Transverse colon (tissue), 4 donors: ENCODE measurements around the gene PRKCH. TPM values are rescaled to one million over a fixed set of nuclear protein-coding genes. Genes with fewer than 3 reads are reported as not detected.

Experiments
- DNase-seq: peaks from one replicate; pipeline ENCODE4 v3.0.0-alpha.2; 2019
- H3K27ac ChIP-seq, 4 donors: fragments of 200-600 bp; sonication (generic); 2 replicates each; pipeline ENCODE4 v1.5.1; 2016 to 2018; ENCODE audit warnings: inconsistent platforms in 4 of 4
- H3K27me3 ChIP-seq: fragments of 200-600 bp; sonication (generic); 2 replicates; pipeline ENCODE4 v1.5.1; 2017; ENCODE audit warnings: inconsistent platforms
- H3K36me3 ChIP-seq, 4 donors: fragments of 200-600 bp; sonication (generic); 2 replicates each; pipeline ENCODE4 v1.5.1; 2017 to 2019; ENCODE audit warnings: inconsistent platforms in 4 of 4
- H3K4me1 ChIP-seq, 4 donors: fragments of 200-600 bp; sonication (generic); 2 replicates each; pipeline ENCODE4 v1.5.1; 2017 to 2020; ENCODE audit warnings: inconsistent platforms in 4 of 4
- H3K4me3 ChIP-seq, 4 donors: fragments of 200-600 bp; sonication (generic); 1 replicate in 1 of 4; 2 replicates in 3 of 4; pipeline versions ENCODE4 v1.5.1 to v1.6.1; 2017 to 2019; ENCODE audit warnings: inconsistent platforms in 4 of 4
- H3K9me3 ChIP-seq, 2 donors: fragments of 200-600 bp; sonication (generic); 2 replicates each; pipeline ENCODE4 v1.5.1; 2017 to 2019; ENCODE audit warnings: inconsistent platforms in 2 of 2
- EP300 ChIP-seq: sonication (generic); formaldehyde crosslinking; IDR thresholded peaks from one replicate; pipeline ENCODE4 v1.6.1; 2017; ENCODE audit warnings: antibody characterized with exemption, low read depth
- POLR2A ChIP-seq: fragments of 450-650 bp; IDR thresholded peaks from one replicate; pipeline ENCODE4 v1.6.1; 2016; ENCODE audit warnings: antibody characterized with exemption, mild to moderate bottlenecking, moderate library complexity
- POLR2AphosphoS5 ChIP-seq, 3 donors: sonication (generic); formaldehyde crosslinking; IDR thresholded peaks; one replicate each; pipeline ENCODE4 v1.6.1; 2016; ENCODE audit warnings: antibody characterized with exemption in 3 of 3
- WGBS, 2 donors: methylation state at CpG; one replicate each; pipeline ENCODE4 v1.1.5; 2018; ENCODE audit warnings: low coverage in 1 of 2; 5-methylcytosine and 5-hydroxymethylcytosine counted together
- in situ Hi-C, 4 donors: fragments of 200-750 bp; cut with MboI; loops; one replicate each; pipeline versions ENCODE4 v1.15.0 to v1.15.1; 2017; ENCODE audit warnings: low sequenced_read_pairs in 3 of 4, low pct_ligation_motif_present in 1 of 4, low pct_unique_long_range_greater_than_20kb in 1 of 4
- intact Hi-C: fragments of 100-400 bp; cut with DNase I; formaldehyde crosslinking; loops from one replicate; pipeline ENCODE4 v1.15.1; 2023; ENCODE audit warnings: low total_unique reads
- total RNA-seq, 4 donors: library from RNA; depleted of rRNA; stranded (reverse); fragments of >200 nt; gene quantifications; one replicate each; pipeline ENCODE4 v1.1.0, GENCODE V29; 2016
- TF ChIP-seq, protein P1 (sequence below), 5 experiments: fragments of 200-600 bp in 3 of 5; fragments of 450-650 bp in 2 of 5; sonication (generic) in 3 of 5; IDR thresholded peaks; 1 replicate in 2 of 5; 2 replicates in 3 of 5; pipeline ENCODE4 v1.5.1; 2016 to 2017; ENCODE audit warnings: antibody characterized with exemption in 5 of 5, inconsistent platforms in 3 of 5, mild to moderate bottlenecking in 2 of 5, moderate library complexity in 1 of 5

PRKCH gene
- total RNA-seq, 4 donors from 2014 or later: 12.4 to 38.9 (median 27.0) TPM

DNA sequence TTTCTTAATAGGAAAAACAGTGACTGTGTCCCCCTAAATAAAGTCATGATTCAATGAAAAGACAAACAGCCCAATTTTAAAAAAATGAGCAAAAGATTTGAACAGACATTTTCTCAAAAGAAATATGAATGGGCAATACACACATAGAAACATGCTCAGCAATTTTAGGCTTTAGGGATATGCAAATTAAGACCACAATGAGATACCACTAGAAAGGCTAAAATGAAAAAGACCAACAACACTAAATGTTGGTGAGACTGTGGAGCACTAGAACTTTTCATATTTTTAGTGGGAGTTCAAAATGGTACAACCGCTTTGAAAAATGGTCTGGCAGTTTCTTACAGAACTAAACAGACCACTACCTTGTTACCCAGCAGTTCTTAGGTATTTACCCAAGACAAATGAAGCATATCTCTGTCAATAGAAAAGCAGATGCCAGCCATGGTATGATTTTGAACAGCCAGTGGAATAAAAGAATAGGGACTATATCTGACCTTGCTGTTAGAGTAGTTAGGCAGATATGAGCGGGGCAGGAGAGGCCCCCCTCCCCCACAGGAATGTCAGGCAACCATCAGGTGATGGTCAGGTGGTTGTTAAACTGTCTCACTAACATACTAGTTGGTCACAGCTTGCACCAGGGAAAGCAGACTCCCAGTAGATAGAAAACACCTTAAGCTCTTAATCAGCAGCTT, 108.8 kb downstream of the PRKCH start:
- TF ChIP-seq POLR2A (no peak), POLR2AphosphoS5 (IDR thresholded peaks at IDR 0.05) (no peak), EP300 (no peak)
- TF ChIP-seq, protein P1, sequence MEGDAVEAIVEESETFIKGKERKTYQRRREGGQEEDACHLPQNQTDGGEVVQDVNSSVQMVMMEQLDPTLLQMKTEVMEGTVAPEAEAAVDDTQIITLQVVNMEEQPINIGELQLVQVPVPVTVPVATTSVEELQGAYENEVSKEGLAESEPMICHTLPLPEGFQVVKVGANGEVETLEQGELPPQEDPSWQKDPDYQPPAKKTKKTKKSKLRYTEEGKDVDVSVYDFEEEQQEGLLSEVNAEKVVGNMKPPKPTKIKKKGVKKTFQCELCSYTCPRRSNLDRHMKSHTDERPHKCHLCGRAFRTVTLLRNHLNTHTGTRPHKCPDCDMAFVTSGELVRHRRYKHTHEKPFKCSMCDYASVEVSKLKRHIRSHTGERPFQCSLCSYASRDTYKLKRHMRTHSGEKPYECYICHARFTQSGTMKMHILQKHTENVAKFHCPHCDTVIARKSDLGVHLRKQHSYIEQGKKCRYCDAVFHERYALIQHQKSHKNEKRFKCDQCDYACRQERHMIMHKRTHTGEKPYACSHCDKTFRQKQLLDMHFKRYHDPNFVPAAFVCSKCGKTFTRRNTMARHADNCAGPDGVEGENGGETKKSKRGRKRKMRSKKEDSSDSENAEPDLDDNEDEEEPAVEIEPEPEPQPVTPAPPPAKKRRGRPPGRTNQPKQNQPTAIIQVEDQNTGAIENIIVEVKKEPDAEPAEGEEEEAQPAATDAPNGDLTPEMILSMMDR (IDR thresholded peaks at IDR 0.05): no peak
- in situ Hi-C loops: loop anchor here in 1 of 4 donors (25.0 kb wide), 1 partner anchor 682 kb away; no protein-coding TSS in a partner anchor
- no peaks in the 10 kb centered on the region for H3K36me3 ChIP-seq
- intact Hi-C loops: no loop called here
- no peak overlapping the region for H3K27ac ChIP-seq
- WGBS, 2 donors: 83 to 87% methylated on average over 1 to 2 of the region's 2 CpGs
- H3K4me3 ChIP-seq: no peak overlapping the region
- no peak for DNase-seq
- H3K4me1 ChIP-seq: no peaks in the 10 kb centered on the region
- no peaks in the 10 kb centered on the region for H3K27me3 ChIP-seq
- no peaks in the 10 kb centered on the region for H3K9me3 ChIP-seq

DNA sequence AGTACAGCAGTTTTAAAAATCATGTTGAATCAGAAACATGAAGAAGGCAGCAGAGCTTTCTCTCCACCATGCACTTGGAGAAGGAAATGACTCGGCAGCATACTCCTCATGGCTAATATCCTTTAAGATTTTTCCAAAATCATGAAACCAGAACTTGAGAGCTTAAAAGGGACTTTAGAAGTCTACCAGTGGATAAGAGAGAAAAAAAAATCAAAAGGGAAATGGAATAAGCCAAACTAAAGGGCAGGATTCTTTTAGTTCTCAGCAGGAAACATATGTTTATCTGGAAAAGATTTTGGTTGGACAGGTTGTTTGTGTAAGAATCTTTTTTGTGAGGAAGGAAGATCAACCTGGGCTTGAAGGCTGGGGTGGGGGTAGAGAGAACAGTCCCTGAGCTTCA, 111.8 kb downstream of the PRKCH start:
- H3K27ac ChIP-seq: no peak overlapping the region

DNA sequence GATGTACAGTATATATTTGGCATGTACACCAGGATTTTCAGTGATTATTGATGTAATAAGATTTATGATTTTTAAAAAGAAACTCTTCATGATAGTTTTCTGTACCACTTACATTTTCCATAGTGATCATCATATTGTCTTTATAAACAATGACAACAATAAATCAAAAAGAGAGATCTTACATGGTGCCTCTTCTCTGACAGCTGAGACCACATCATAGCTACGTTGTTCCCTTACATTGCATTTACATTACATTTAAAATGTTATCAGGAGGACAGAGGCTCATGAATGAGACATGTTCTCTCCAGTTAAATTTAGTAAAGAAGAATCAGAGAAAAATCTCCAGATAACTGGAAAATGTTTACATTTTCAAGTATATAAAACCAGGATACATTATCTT, 112.4 kb downstream of the PRKCH start:
- no peaks in the 10 kb centered on the region for H3K9me3 ChIP-seq
- no peak for TF ChIP-seq EP300
- no peak for TF ChIP-seq POLR2A
- TF ChIP-seq POLR2AphosphoS5 (IDR thresholded peaks at IDR 0.05): no peak
- TF ChIP-seq, protein P1 (IDR thresholded peaks at IDR 0.05): no peak
- intact Hi-C loops (no loop called here), in situ Hi-C loops (loop anchor here in 1 of 4 donors (25.0 kb wide), 1 partner anchor 678 kb away; no protein-coding TSS in a partner anchor)
- no peak overlapping the region for H3K4me3 ChIP-seq
- no peak for DNase-seq
- no peaks in the 10 kb centered on the region for H3K36me3 ChIP-seq
- H3K27me3 ChIP-seq: no peaks in the 10 kb centered on the region
- peaks cover 0 to 18% (median 1%) of the 10 kb centered on the region in 4 donors for H3K4me1 ChIP-seq
- WGBS, 2 donors: 18 to 48% methylated on average over 1 of the region's 1 CpG
- H3K27ac ChIP-seq: no peak overlapping the region

More for the DNA sequence above, 111.8 kb downstream of the PRKCH start:
- H3K27me3 ChIP-seq: no peaks in the 10 kb centered on the region
- TF ChIP-seq POLR2AphosphoS5 (IDR thresholded peaks at IDR 0.05) (no peak), POLR2A (no peak), EP300 (no peak)
- TF ChIP-seq, protein P1 (IDR thresholded peaks at IDR 0.05): no peak
- H3K4me1 ChIP-seq: peaks cover 0 to 11% (median 0%) of the 10 kb centered on the region in 4 donors
- H3K9me3 ChIP-seq: no peaks in the 10 kb centered on the region
- no peaks in the 10 kb centered on the region for H3K36me3 ChIP-seq
- 43 to 48% methylated on average over 1 of the region's 1 CpG for WGBS, 2 donors
- no peak for DNase-seq
- intact Hi-C loops: no loop called here
- no peak overlapping the region for H3K4me3 ChIP-seq
- in situ Hi-C loops: loop anchor here in 1 of 4 donors (25.0 kb wide), 1 partner anchor 679 kb away; no protein-coding TSS in a partner anchor

DNA sequence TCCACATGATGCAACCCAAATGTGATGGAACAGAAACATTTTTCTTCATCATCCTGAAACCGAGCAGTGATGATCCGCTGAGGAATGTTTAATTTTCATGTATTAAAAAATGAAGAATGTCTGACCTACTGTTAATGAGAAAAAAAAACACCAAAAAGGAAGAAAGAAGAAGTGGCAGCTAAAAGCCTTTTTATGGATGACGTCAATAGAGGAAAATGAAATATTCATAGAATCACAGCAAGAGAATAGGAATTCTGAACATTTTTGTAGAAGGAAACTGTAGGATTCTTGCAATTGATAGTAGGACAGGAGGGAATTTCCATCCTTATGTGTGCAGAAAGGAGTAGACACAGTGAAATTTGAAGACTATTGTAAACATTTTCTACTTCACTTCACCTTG, 112.9 kb downstream of the PRKCH start:
- 77 to 82% methylated on average over 3 of the region's 3 CpGs for WGBS, 2 donors
- no peaks in the 10 kb centered on the region for H3K27me3 ChIP-seq
- in situ Hi-C loops: loop anchor here in 1 of 4 donors (25.0 kb wide), 1 partner anchor 678 kb away; no protein-coding TSS in a partner anchor
- no peaks in the 10 kb centered on the region for H3K9me3 ChIP-seq
- H3K27ac ChIP-seq: no peak overlapping the region
- DNase-seq: no peak
- no peak overlapping the region for H3K4me3 ChIP-seq
- intact Hi-C loops: no loop called here
- peaks cover 0 to 23% (median 5%) of the 10 kb centered on the region in 4 donors for H3K4me1 ChIP-seq
- TF ChIP-seq, protein P1 (IDR thresholded peaks at IDR 0.05): no peak
- no peak for TF ChIP-seq POLR2A
- no peak for TF ChIP-seq POLR2AphosphoS5 (IDR thresholded peaks at IDR 0.05)
- TF ChIP-seq EP300: no peak
- H3K36me3 ChIP-seq: no peaks in the 10 kb centered on the region
